HG03039 (cell line): ENCODE measurements around the gene TMEM63B.
"Not testable (repeated sequence)": the region's sequence is repeated elsewhere in the genome, so short reads cannot be mapped to it uniquely, and the experiment has no call there.

ENCODE experiments used
- ATAC-seq: cut with Tn5 transposase; IDR thresholded peaks from one replicate; pipeline ENCODE4 v1.9.1; 2021; ENCODE audit warnings: mild to moderate bottlenecking, moderate library complexity; ENCODE audit not compliant: unreplicated experiment

The TMEM63B gene

GRCh38 chr6:44127186-44128019 lies at the start of gene TMEM63B, which contains the start of gene MRPL14:
TMEM63B (plus strand) TSS chr6:44127554; CDS start chr6:44134585, 7,031 bp downstream.
MRPL14 (minus strand) TSS chr6:44127452; CDS start chr6:44116611, 10,841 bp downstream.
- ATAC-seq: peak; percentile 51

DNA sequence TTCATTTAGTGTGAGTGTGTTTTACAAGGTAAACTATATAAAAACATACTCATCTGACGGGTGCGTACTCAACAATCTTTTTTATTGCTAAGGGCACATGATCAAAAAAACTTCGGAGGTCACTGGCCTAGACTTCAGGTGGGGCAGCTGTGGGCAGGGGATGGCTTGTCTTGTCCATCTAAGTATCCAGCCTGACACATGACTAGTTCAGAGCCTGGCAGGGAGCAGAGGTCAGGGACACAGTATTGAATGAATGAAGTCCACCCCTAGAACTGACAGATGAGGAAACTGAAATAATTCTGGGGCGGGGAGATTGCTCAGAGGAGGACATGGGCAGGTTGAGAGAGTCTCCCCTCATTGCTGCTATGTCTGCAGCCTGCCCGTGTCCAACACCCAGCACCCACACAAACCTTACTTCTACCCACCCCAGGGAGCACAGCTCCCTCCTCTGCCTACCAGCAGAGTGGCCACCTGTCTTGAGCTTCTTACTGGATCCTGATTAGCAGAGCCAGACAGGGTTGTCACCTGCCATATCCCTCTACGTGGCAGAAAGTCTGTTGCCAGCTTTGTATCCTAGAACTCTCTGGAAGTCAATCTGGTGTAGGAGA lies 49.0 kb upstream of the TMEM63B start:
- ATAC-seq: no peak

DNA sequence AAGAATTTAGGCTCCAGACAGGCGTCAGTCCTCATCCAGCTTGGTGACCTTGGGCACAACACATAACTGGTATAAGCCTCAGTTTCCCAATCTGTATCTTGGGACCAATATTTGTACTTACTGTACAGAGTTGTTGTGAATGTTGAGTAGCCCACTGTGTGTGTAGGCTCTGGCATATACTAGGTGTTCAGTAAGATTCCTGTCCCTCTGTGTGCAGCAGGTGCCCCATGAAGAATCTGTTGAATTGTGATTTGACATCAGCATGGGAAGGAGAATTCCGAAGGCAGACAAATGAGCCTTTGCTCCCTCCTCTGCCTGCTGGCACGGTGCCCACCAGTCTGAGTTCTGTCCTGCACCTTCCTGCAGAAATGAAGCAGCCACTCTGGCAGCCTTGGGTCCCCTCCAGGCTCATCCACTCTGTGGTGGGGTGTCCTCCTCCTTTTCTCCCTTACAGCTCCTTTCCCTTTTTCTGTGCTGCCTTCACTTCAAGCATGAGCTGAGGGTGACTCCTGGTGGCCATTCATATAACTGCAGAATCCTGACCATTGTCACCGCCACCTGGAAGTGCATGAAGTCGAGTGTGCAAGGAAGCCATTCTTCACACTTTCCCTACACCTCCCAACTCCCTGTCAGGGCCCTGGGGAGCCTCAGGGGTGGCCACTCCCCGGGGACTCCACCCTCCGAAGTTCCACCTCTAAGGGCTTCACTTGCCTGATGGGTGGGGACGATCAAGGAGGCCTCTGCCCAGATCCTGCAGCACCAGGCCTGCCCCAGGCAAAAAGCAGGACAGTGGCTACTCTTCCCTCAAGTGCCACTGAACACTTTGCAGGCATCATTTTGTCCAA lies 48.3 kb upstream of the TMEM63B start:
- ATAC-seq: no peak

DNA sequence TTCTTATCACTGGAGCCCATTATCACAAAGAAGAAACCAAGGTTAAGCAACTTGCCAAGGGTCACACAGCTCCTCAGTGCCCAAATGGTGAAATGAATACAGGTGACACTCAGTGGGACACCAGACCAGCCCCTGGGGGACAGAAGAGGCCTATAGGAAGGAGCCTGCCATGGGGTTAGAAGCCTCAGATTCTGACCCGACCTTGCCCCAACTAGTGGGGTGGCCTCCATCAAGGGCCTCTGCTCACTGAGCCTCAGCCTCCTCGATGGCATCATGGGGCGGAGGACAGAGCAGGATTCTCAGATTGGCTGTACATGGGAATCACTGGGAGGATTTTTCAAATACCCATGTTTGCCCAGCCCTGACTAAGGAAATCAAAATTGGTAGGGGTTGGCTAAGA lies 47.7 kb upstream of the TMEM63B start:
- no peak for ATAC-seq

DNA sequence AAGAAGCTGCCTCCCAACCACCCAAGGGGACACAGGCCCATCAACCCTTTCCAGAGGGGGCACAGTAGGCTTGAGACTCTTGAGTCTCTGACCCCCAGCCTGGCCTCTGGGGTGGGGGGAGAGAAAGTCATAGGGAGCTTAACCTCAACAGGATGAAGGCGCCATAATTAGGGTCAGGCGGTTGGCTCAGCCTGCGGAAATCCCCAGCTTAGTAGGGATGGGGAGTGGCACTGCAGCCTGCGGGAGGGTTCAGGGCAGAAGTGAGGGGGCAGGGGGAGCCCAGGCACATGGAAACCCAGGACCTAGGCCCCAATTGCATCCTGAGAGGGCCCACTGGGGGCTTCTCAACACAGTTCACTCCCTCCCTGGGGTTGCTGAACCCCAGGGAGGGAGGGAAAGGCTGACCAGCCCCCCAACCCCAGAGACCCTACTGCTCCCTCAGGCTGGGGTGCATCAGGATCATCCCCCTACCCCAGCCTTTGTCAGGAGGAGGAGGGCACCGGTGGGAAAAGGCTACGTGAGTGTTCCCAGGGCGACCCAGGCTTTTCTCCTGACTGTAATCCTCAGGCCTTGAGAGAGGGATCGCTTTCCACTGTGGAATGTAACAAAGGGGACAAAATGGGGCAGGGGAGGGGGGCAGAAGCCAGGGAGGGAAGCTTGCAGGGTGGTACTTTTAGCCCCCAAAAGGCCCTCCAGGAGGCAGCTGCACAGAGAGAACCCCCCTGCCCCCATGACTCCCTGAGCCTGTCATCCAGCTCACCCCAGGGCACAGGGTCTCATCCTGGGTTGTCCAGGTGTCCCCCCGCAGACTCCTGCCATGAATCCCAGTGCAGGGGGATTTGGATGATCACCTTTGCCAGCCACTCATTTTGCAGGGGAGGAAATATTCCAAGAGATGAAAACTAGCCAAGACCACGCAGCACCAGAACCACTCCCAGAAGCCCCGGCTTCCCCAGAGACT lies 46.5 kb upstream of the TMEM63B start:
- ATAC-seq: no peak

GRCh38 chr6:44081753-44082152 lies 45.6 kb upstream of the TMEM63B start:
- ATAC-seq: no peak

- ATAC-seq: no peak
Observed at GRCh38 chr6:44082872-44083321, 44.5 kb upstream of the TMEM63B start.

DNA sequence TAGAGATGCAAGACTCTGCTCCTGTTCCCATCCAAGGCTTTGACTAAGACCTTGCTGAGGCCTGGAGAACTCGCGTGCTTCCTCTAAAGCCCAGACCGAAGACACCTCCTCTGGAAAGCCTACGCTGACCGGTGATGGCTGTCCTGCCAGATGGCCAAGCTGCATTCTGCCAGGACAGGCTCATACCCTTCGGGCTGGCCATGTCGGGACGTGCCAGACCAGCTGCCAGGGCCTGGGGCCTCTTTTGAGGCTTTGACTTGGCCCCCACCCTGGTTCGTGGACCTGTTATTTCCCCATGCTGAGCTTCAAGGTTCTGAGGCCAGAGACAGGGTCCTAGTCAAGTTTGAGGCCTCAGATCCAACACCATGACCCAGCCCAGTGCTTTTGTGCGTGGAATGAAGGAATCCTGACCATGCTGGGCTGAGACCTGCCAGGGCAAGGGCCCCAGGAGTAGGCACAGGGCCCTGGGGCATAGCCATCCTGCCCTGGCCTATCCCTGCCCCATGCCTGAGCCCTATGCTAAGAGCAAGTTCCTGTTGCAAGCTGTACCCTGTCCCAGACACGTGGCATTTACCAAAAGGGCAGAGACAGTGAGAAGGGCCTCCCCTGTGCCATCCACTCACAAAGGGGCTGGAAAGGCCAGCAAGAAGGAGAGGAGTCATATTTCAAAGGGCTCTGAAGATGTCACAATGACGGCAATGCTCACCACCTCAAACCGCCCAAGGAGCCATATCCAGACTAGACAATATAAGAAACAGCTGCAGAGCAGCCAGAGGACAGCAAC lies 42.9 kb upstream of the TMEM63B start:
- no peak for ATAC-seq

DNA sequence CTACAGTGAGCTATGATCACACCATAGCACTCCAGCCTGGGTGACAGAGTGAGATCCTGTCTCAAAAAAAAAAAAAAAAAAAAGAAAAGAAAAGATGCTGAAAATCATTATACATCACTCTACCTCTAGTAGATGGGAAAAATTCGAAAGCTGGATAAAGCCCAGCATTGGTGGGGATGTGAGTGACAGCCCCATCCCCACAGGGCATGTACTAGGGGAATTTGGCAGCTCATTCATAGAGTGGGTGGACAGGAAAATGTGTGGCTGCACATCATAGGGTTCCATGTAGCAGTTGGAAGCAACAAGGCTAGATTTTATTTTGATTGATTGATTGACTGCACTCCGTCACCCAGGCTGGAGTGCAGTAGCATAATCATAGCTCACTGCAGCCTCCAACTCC lies 42.1 kb upstream of the TMEM63B start:
- no peak for ATAC-seq

- ATAC-seq: no peak
Observed at GRCh38 chr6:44086931-44087574, 40.3 kb upstream of the TMEM63B start.

DNA sequence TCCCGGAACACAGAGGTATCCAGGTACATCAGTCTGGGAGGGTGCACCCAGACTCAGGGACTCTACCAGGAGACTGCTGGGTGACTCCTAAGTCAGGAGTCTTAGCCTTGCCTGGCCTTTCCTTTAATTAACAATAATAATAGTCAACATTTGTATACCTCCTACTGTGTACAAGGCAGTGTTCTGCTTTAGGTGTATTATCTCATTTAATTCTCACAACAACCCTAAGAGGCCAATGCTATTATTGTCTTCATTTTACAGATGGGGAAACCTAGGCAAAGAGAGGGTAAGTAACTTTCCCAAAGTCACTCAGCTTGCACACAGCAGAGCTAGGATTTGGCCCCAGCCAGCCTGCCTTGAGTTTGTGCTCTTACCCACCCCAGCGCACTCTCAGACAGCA lies 39.7 kb upstream of the TMEM63B start:
- no peak for ATAC-seq

DNA sequence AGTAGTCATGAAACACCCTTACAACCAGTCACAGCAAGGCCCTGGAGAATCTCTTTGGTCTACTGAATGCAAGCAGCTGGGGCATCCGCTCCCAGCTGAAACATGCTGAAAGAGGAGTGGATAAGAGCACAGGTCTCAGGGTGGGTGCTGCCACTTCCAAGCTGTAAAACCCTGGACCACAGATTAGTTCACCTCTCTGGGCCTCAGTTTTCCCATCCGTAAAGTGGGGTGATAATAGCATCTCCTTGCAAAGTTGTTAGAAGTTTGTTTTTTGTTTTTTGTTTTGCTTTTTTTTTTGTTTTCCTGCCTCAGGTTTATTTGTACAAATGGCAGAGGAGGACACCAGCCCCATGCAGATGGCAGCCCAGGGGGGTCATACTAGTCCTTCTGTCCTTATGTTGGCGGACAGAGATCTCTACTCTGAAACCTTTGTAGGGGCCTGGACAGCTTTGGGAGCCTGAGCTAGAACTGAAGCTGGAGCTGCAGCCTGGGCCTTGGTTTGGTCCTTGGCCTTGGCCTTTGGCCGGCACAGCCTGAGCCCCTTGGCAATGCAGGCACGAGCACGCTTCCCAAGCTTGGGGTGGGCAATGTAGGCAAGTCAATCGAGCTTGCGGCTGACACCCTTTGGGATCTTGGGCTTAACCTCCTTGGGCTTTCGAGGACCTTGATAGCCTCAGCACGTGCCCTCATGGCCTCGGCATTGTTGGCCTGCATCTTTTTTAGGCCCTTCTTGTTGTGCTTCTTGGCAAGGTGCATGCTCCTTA lies 38.3 kb upstream of the TMEM63B start:
- ATAC-seq: no peak

- no peak for ATAC-seq
Observed at GRCh38 chr6:44090465-44090864, 36.9 kb upstream of the TMEM63B start.

- ATAC-seq: not testable (repeated sequence)
Observed at GRCh38 chr6:44091356-44091755, 36.0 kb upstream of the TMEM63B start.

- no peak for ATAC-seq
Observed at GRCh38 chr6:44091981-44092884, 35.1 kb upstream of the TMEM63B start.

DNA sequence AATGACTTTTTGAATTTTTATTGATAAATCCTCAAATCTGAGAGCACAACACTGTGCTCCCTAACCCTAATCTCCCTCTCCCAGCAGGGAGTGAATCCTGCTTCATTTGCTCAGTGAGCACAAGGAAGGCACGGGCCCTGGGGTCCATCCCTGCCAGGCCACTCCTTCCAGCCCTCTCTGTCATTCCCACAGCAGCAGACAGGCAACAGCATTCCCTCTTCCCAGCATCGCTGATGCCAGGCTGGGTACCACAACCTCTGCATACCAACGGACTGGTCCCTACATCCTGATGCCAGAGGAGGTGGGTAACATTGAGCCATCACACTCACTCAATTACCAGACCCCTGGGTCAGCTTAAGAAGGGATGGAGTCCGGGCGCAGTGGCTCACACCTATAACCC lies 34.3 kb upstream of the TMEM63B start:
- no peak for ATAC-seq

- ATAC-seq: no peak
Observed at GRCh38 chr6:44093750-44094402, 33.5 kb upstream of the TMEM63B start.
